Urinary bladder (tissue), 4 donors: ENCODE results near the gene TCEAL5. TPM values are rescaled to one million over a fixed set of nuclear protein-coding genes. Genes with fewer than 3 reads are reported as not detected.
"Not testable (repeated sequence)": the region's sequence is repeated elsewhere in the genome, so short reads cannot be mapped to it uniquely, and the experiment has no call there.

Source experiments
- DNase-seq: peaks from one replicate; pipeline ENCODE4 v3.0.0-alpha.2; 2015; ENCODE audit errors: extremely low spot score
- H3K27ac ChIP-seq: one replicate; pipeline ENCODE4 v1.5.1; 2013; ENCODE audit warnings: low read depth, mild to moderate bottlenecking, moderate library complexity
- H3K36me3 ChIP-seq: one replicate; pipeline ENCODE4 v1.6.1; 2013; ENCODE audit warnings: mild to moderate bottlenecking, moderate library complexity; ENCODE audit not compliant: insufficient read depth
- H3K4me1 ChIP-seq: one replicate; pipeline ENCODE4 v1.6.1; 2013; ENCODE audit warnings: mild to moderate bottlenecking, moderate library complexity; ENCODE audit not compliant: insufficient read depth
- H3K4me3 ChIP-seq: one replicate; pipeline ENCODE4 v1.5.1; 2013; ENCODE audit warnings: low read depth, low read length
- WGBS: extraction: QIAGEN DNeasy Blood & Tissue Kit; methylation state at CpG from one replicate; pipeline ENCODE4 v1.1.7; 2013; 5-methylcytosine and 5-hydroxymethylcytosine counted together
- polyA plus RNA-seq: library from polyadenylated mRNA; stranded (reverse); fragments of 200-250 nt; gene quantifications from one replicate; pipeline ENCODE4 v1.2.3, GENCODE V29; 2013
- total RNA-seq: library from RNA; depleted of rRNA; stranded (reverse); fragments of >200 nt; gene quantifications from one replicate; pipeline ENCODE4 v1.2.3, GENCODE V29; 2014
- donor health status: healthy with polysubstance abuse.
- donor health status: healthy.

Gene TCEAL5
- total and polyA plus RNA-seq, 2 donors, result 1.3 to 2.5 TPM

- peak; percentile 15 for DNase-seq
- WGBS, result under 1% methylated on average over 22 of the region's 22 CpGs
- H3K4me1 ChIP-seq, result no peaks in the 10 kb centered on the region
- no peaks in the 10 kb centered on the region for H3K36me3 ChIP-seq
- peak overlapping the region; percentile 68 for H3K4me3 ChIP-seq
- peak overlapping the region; percentile 85 for H3K27ac ChIP-seq
Measured at GRCh38 chrX:103254171-103254824, 22.3 kb downstream of the TCEAL5 start.

GRCh38 chrX:103253608-103254007, 22.9 kb downstream of the TCEAL5 start:
- DNase-seq, result no peak
- WGBS, result 15% methylated on average over 8 of the region's 8 CpGs
- H3K4me3 ChIP-seq, result peak overlapping the region; percentile 68

GRCh38 chrX:103250977-103251376, 25.6 kb downstream of the TCEAL5 start:
- DNase-seq, result no peak
- whole genome bisulfite sequencing, result 34% methylated on average over 5 of the region's 5 CpGs
- Histone ChIP-seq H3K36me3 (no peaks in the 10 kb centered on the region), H3K4me1 (no peaks in the 10 kb centered on the region), H3K4me3 (no peak overlapping the region), H3K27ac (peak overlapping the region; percentile 15)

More at GRCh38 chrX:103253608-103254007, 22.9 kb downstream of the TCEAL5 start:
- H3K36me3 ChIP-seq, result no peaks in the 10 kb centered on the region
- no peak overlapping the region for H3K27ac ChIP-seq
- H3K4me1 ChIP-seq, result no peaks in the 10 kb centered on the region

- no peak overlapping the region for H3K4me3 ChIP-seq
- H3K4me1 ChIP-seq, result no peaks in the 10 kb centered on the region
- no peak overlapping the region for H3K27ac ChIP-seq
- WGBS, result 90% methylated on average over 1 of the region's 1 CpG
- no peaks in the 10 kb centered on the region for H3K36me3 ChIP-seq
- no peak for DNase-seq
Measured at GRCh38 chrX:103249805-103250204, 26.7 kb downstream of the TCEAL5 start.

- no peak for DNase-seq
- Histone ChIP-seq H3K4me1 (no peaks in the 10 kb centered on the region), H3K27ac (no peak overlapping the region), H3K4me3 (no peak overlapping the region), H3K36me3 (no peaks in the 10 kb centered on the region)
Measured at GRCh38 chrX:103248553-103248952, 28.0 kb downstream of the TCEAL5 start.

- Histone ChIP-seq H3K36me3 (no peaks in the 10 kb centered on the region), H3K4me3 (no peak overlapping the region)
- no peak for DNase-seq
Measured at GRCh38 chrX:103240155-103240554, 36.4 kb downstream of the TCEAL5 start.

GRCh38 chrX:103236296-103236695, 40.3 kb downstream of the TCEAL5 start:
- H3K36me3 ChIP-seq, result no peaks in the 10 kb centered on the region
- H3K27ac ChIP-seq, result no peak overlapping the region
- WGBS, result 89% methylated on average over 1 of the region's 1 CpG
- H3K4me3 ChIP-seq, result no peak overlapping the region
- H3K4me1 ChIP-seq, result no peaks in the 10 kb centered on the region
- DNase-seq, result no peak

More at GRCh38 chrX:103240155-103240554, 36.4 kb downstream of the TCEAL5 start:
- no peaks in the 10 kb centered on the region for H3K4me1 ChIP-seq
- no peak overlapping the region for H3K27ac ChIP-seq

GRCh38 chrX:103235608-103236007, 40.9 kb downstream of the TCEAL5 start:
- WGBS, result 75% methylated on average over 2 of the region's 2 CpGs
- H3K4me3 ChIP-seq, result not testable (repeated sequence)

GRCh38 chrX:103234869-103235268, 41.7 kb downstream of the TCEAL5 start:
- Histone ChIP-seq H3K36me3 (no peaks in the 10 kb centered on the region), H3K4me1 (no peaks in the 10 kb centered on the region), H3K27ac (no peak overlapping the region), H3K4me3 (no peak overlapping the region)
- 92% methylated on average over 1 of the region's 1 CpG for WGBS
- no peak for DNase-seq

More at GRCh38 chrX:103235608-103236007, 40.9 kb downstream of the TCEAL5 start:
- H3K4me1 ChIP-seq, H3K27ac ChIP-seq, DNase-seq, H3K36me3 ChIP-seq: not testable (repeated sequence)

GRCh38 chrX:103233263-103233662, 43.3 kb downstream of the TCEAL5 start:
- no peaks in the 10 kb centered on the region for H3K36me3 ChIP-seq
- H3K4me1 ChIP-seq, result no peaks in the 10 kb centered on the region
- DNase-seq, result no peak
- WGBS, result 80% methylated on average over 2 of the region's 2 CpGs
- no peak overlapping the region for H3K4me3 ChIP-seq
- H3K27ac ChIP-seq, result no peak overlapping the region

- not testable (repeated sequence) for H3K4me1 ChIP-seq, H3K27ac ChIP-seq, H3K4me3 ChIP-seq, DNase-seq, H3K36me3 ChIP-seq
- WGBS, result 96% methylated on average over 4 of the region's 4 CpGs
Measured at GRCh38 chrX:103225918-103226317, 50.6 kb downstream of the TCEAL5 start.

Other genes starting within 250 kb of the TCEAL5 start
- 3.5 TPM for gene BEX1, start 212.6 kb downstream of the TCEAL5 start, total RNA-seq
- 5.7 TPM for gene BEX1, start 212.6 kb downstream of the TCEAL5 start, polyA plus RNA-seq
- gene NXF3, start 183.6 kb downstream of the TCEAL5 start, total RNA-seq, result not detected
- gene NXF3, start 183.6 kb downstream of the TCEAL5 start, polyA plus RNA-seq, result 0.08 TPM
- gene BEX4, start 61.6 kb downstream of the TCEAL5 start, total RNA-seq, result 49.5 TPM
- 68.9 TPM for gene BEX4, start 61.6 kb downstream of the TCEAL5 start, polyA plus RNA-seq
- gene TCEAL8, start 21.6 kb downstream of the TCEAL5 start, total RNA-seq, result 202 TPM
- 66.5 TPM for gene TCEAL8, start 21.6 kb downstream of the TCEAL5 start, polyA plus RNA-seq
- gene BEX2, start 34.2 kb upstream of the TCEAL5 start, total RNA-seq, result 6.2 TPM
- 9.8 TPM for gene BEX2, start 34.2 kb upstream of the TCEAL5 start, polyA plus RNA-seq
- 74.0 TPM for gene TCEAL7, start 53.5 kb upstream of the TCEAL5 start, total RNA-seq
- 16.0 TPM for gene TCEAL7, start 53.5 kb upstream of the TCEAL5 start, polyA plus RNA-seq
- 102 TPM for gene TCEAL9, start 79.8 kb upstream of the TCEAL5 start, total RNA-seq
- gene TCEAL9, start 79.8 kb upstream of the TCEAL5 start, polyA plus RNA-seq, result 102 TPM
- 175 TPM for gene BEX3, start 99.8 kb upstream of the TCEAL5 start, total RNA-seq
- 153 TPM for gene BEX3, start 99.8 kb upstream of the TCEAL5 start, polyA plus RNA-seq
- 1.7 TPM for gene RAB40A, start 242.7 kb upstream of the TCEAL5 start, total RNA-seq
- gene RAB40A, start 242.7 kb upstream of the TCEAL5 start, polyA plus RNA-seq, result 1.4 TPM